ENCODE data around the gene ANKRD34A. TPM values are rescaled to one million over a fixed set of nuclear protein-coding genes. Genes with fewer than 3 reads are reported as not detected.
A peak's percentile ranks its signal among the peaks of the same experiment; 100 is the strongest.

The ANKRD34A gene
- total and polyA plus RNA-seq, 2 of the 13 experiments (the other 11 are each of a cell fraction or from before 2014, with no cell fraction given) = 0.05 to 0.07 TPM

GRCh38 chr1:145964328-145965118 is at the start of gene ANKRD34A, which contains the start of gene POLR3GL (continued):
- TF ChIP-seq ZNF256 (CRISPR knock-in tag; conservative IDR thresholded peaks at IDR 0.05) (no peak), HNF4A (CRISPR knock-in tag; IDR thresholded peaks at IDR 0.05) (no peak), ETV5 (CRISPR knock-in tag; IDR thresholded peaks at IDR 0.05; ENCODE audit: borderline replicate concordance) (peak; percentile 95), ZNF557 (CRISPR knock-in tag; IDR thresholded peaks at IDR 0.05) (no peak), ARID4A (CRISPR knock-in tag; IDR thresholded peaks at IDR 0.05; ENCODE audit: borderline replicate concordance) (peak; percentile 86), ZNF816 (CRISPR knock-in tag; IDR thresholded peaks at IDR 0.05; ENCODE audit: borderline replicate concordance) (no peak), NR1H2 (CRISPR knock-in tag; IDR thresholded peaks at IDR 0.05; ENCODE audit: borderline replicate concordance, low read depth) (no peak), NR2C2 (CRISPR knock-in tag; IDR thresholded peaks at IDR 0.05; ENCODE audit: borderline replicate concordance) (peak; percentile 70; the same call in 1 of the 2 replicates), SMC3 (IDR thresholded peaks at IDR 0.05; ENCODE audit: low read length) (peak; percentile 3; the same call in 1 of the 2 replicates), GABPB1 (CRISPR knock-in tag; IDR thresholded peaks at IDR 0.05) (peak; percentile 82), SMARCE1 (IDR thresholded peaks at IDR 0.05; ENCODE audit: borderline replicate concordance) (no peak), ZNF703 (CRISPR knock-in tag; IDR thresholded peaks at IDR 0.05; ENCODE audit: borderline replicate concordance) (no peak), THRA (CRISPR knock-in tag; IDR thresholded peaks at IDR 0.05; ENCODE audit: borderline replicate concordance) (no peak), AGO2 (optimal IDR thresholded peaks at IDR 0.05; ENCODE audit: low read depth, low read length) (no peak), ZNF337 (CRISPR knock-in tag; IDR thresholded peaks at IDR 0.05; ENCODE audit: borderline replicate concordance, low read depth) (no peak), MED1 (CRISPR knock-in tag; IDR thresholded peaks at IDR 0.05) (peak; percentile 74), ZBTB8A (CRISPR knock-in tag; IDR thresholded peaks at IDR 0.05; ENCODE audit: borderline replicate concordance, low read depth) (no peak), DRAP1 (CRISPR knock-in tag; IDR thresholded peaks at IDR 0.05) (peak; percentile 85), ZBTB38 (CRISPR knock-in tag; IDR thresholded peaks at IDR 0.05) (0 out of 2 replicates have a peak, but pooled peaks have one; percentile 21), SP5 (CRISPR knock-in tag; IDR thresholded peaks at IDR 0.05; ENCODE audit: borderline replicate concordance, low read depth) (no peak), ATF1 (CRISPR knock-in tag; IDR thresholded peaks at IDR 0.05) (peak; percentile 52; the same call in 1 of the 2 replicates), MED8 (CRISPR knock-in tag; IDR thresholded peaks at IDR 0.05; ENCODE audit: insufficient replicate concordance) (no peak)
- TF ChIP-seq, protein P1, sequence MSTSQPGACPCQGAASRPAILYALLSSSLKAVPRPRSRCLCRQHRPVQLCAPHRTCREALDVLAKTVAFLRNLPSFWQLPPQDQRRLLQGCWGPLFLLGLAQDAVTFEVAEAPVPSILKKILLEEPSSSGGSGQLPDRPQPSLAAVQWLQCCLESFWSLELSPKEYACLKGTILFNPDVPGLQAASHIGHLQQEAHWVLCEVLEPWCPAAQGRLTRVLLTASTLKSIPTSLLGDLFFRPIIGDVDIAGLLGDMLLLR (CRISPR knock-in tag; IDR thresholded peaks at IDR 0.05) = no peak
